ENCODE data around the gene CD96. TPM values are rescaled to one million over a fixed set of nuclear protein-coding genes. Genes with fewer than 3 reads are reported as not detected.

Gene CD96
- total and polyA plus RNA-seq, 2 donors, result 2.1 to 7.6 TPM

GRCh38 chr3:111571907-111572460, 30.0 kb downstream of the CD96 start:
- Histone ChIP-seq H3K4me1 (ENCODE audit: insufficient read depth) (no peaks in the 10 kb centered on the region), H3K27ac (ENCODE audit: low read depth) (no peak overlapping the region), H3K36me3 (ENCODE audit: insufficient read depth) (no peaks in the 10 kb centered on the region), H3K4me3 (ENCODE audit: low read depth, low read length) (no peak overlapping the region)
- no peak for DNase-seq (ENCODE audit: extremely low spot score)
- WGBS, result 95% methylated on average over 6 of the region's 6 CpGs

GRCh38 chr3:111577113-111577512, 35.1 kb downstream of the CD96 start:
- Histone ChIP-seq H3K4me1 (ENCODE audit: insufficient read depth) (no peaks in the 10 kb centered on the region), H3K36me3 (ENCODE audit: insufficient read depth) (no peaks in the 10 kb centered on the region), H3K27ac (ENCODE audit: low read depth) (no peak overlapping the region), H3K4me3 (ENCODE audit: low read depth, low read length) (no peak overlapping the region)
- no peak for DNase-seq (ENCODE audit: extremely low spot score)
- WGBS, result 60% methylated on average over 1 of the region's 1 CpG

GRCh38 chr3:111577798-111578685, 36.0 kb downstream of the CD96 start:
- 79% methylated on average over 4 of the region's 4 CpGs for WGBS
- Histone ChIP-seq H3K4me3 (ENCODE audit: low read depth, low read length) (no peak overlapping the region), H3K36me3 (ENCODE audit: insufficient read depth) (no peaks in the 10 kb centered on the region), H3K4me1 (ENCODE audit: insufficient read depth) (no peaks in the 10 kb centered on the region), H3K27ac (ENCODE audit: low read depth) (no peak overlapping the region)
- no peak for DNase-seq (ENCODE audit: extremely low spot score)

- Histone ChIP-seq H3K4me3 (ENCODE audit: low read depth, low read length) (no peak overlapping the region), H3K36me3 (ENCODE audit: insufficient read depth) (no peaks in the 10 kb centered on the region), H3K27ac (ENCODE audit: low read depth) (no peak overlapping the region), H3K4me1 (ENCODE audit: insufficient read depth) (no peaks in the 10 kb centered on the region)
- 96% methylated on average over 4 of the region's 4 CpGs for WGBS
- DNase-seq (ENCODE audit: extremely low spot score), result no peak
These were observed 36.9 kb downstream of the CD96 start for GRCh38 chr3:111578867-111579266.

- Histone ChIP-seq H3K4me1 (ENCODE audit: insufficient read depth) (no peaks in the 10 kb centered on the region), H3K4me3 (ENCODE audit: low read depth, low read length) (no peak overlapping the region), H3K27ac (ENCODE audit: low read depth) (no peak overlapping the region), H3K36me3 (ENCODE audit: insufficient read depth) (no peaks in the 10 kb centered on the region)
- no peak for DNase-seq (ENCODE audit: extremely low spot score)
- 96% methylated on average over 5 of the region's 5 CpGs for WGBS
These were observed 37.5 kb downstream of the CD96 start for GRCh38 chr3:111579495-111579894.

GRCh38 chr3:111581403-111582119, 39.6 kb downstream of the CD96 start:
- no peak overlapping the region for H3K27ac ChIP-seq (ENCODE audit: low read depth)
- no peaks in the 10 kb centered on the region for H3K4me1 ChIP-seq (ENCODE audit: insufficient read depth)
- no peak for DNase-seq (ENCODE audit: extremely low spot score)
- WGBS, result 84% methylated on average over 2 of the region's 2 CpGs
- H3K36me3 ChIP-seq (ENCODE audit: insufficient read depth), result no peaks in the 10 kb centered on the region
- H3K4me3 ChIP-seq (ENCODE audit: low read depth, low read length), result no peak overlapping the region

- H3K36me3 ChIP-seq (ENCODE audit: insufficient read depth), result no peaks in the 10 kb centered on the region
- no peak for DNase-seq (ENCODE audit: extremely low spot score)
- H3K4me1 ChIP-seq (ENCODE audit: insufficient read depth), result no peaks in the 10 kb centered on the region
- H3K4me3 ChIP-seq (ENCODE audit: low read depth, low read length), result no peak overlapping the region
- H3K27ac ChIP-seq (ENCODE audit: low read depth), result no peak overlapping the region
- WGBS, result 19% methylated on average over 1 of the region's 1 CpG
These were observed 40.1 kb downstream of the CD96 start for GRCh38 chr3:111582120-111582474.

GRCh38 chr3:111584744-111585143, 42.7 kb downstream of the CD96 start:
- Histone ChIP-seq H3K4me1 (ENCODE audit: insufficient read depth) (no peaks in the 10 kb centered on the region), H3K4me3 (ENCODE audit: low read depth, low read length) (no peak overlapping the region), H3K36me3 (ENCODE audit: insufficient read depth) (no peaks in the 10 kb centered on the region), H3K27ac (ENCODE audit: low read depth) (no peak overlapping the region)
- 91% methylated on average over 1 of the region's 1 CpG for WGBS
- DNase-seq (ENCODE audit: extremely low spot score), result no peak

GRCh38 chr3:111585217-111585616, 43.2 kb downstream of the CD96 start:
- DNase-seq (ENCODE audit: extremely low spot score), result no peak
- Histone ChIP-seq H3K27ac (ENCODE audit: low read depth) (no peak overlapping the region), H3K36me3 (ENCODE audit: insufficient read depth) (no peaks in the 10 kb centered on the region), H3K4me3 (ENCODE audit: low read depth, low read length) (no peak overlapping the region), H3K4me1 (ENCODE audit: insufficient read depth) (no peaks in the 10 kb centered on the region)
- WGBS, result 66% methylated on average over 1 of the region's 1 CpG

GRCh38 chr3:111588527-111588926, 46.5 kb downstream of the CD96 start:
- H3K36me3 ChIP-seq (ENCODE audit: insufficient read depth), result no peaks in the 10 kb centered on the region
- DNase-seq (ENCODE audit: extremely low spot score), result no peak
- H3K27ac ChIP-seq (ENCODE audit: low read depth), result no peak overlapping the region
- H3K4me3 ChIP-seq (ENCODE audit: low read depth, low read length), result no peak overlapping the region
- no peaks in the 10 kb centered on the region for H3K4me1 ChIP-seq (ENCODE audit: insufficient read depth)

- Histone ChIP-seq H3K36me3 (ENCODE audit: insufficient read depth) (no peaks in the 10 kb centered on the region), H3K27ac (ENCODE audit: low read depth) (no peak overlapping the region), H3K4me1 (ENCODE audit: insufficient read depth) (no peaks in the 10 kb centered on the region), H3K4me3 (ENCODE audit: low read depth, low read length) (no peak overlapping the region)
- no peak for DNase-seq (ENCODE audit: extremely low spot score)
- 71% methylated on average over 2 of the region's 2 CpGs for WGBS
These were observed 47.5 kb downstream of the CD96 start for GRCh38 chr3:111589303-111590142.

GRCh38 chr3:111590143-111590491, 48.1 kb downstream of the CD96 start:
- WGBS, result 97% methylated on average over 1 of the region's 1 CpG
- no peak for DNase-seq (ENCODE audit: extremely low spot score)
- no peak overlapping the region for H3K27ac ChIP-seq (ENCODE audit: low read depth)
- no peaks in the 10 kb centered on the region for H3K4me1 ChIP-seq (ENCODE audit: insufficient read depth)
- H3K4me3 ChIP-seq (ENCODE audit: low read depth, low read length), result no peak overlapping the region
- H3K36me3 ChIP-seq (ENCODE audit: insufficient read depth), result no peaks in the 10 kb centered on the region

- Histone ChIP-seq H3K36me3 (ENCODE audit: insufficient read depth) (no peaks in the 10 kb centered on the region), H3K4me3 (ENCODE audit: low read depth, low read length) (no peak overlapping the region), H3K27ac (ENCODE audit: low read depth) (no peak overlapping the region), H3K4me1 (ENCODE audit: insufficient read depth) (no peaks in the 10 kb centered on the region)
- 88% methylated on average over 3 of the region's 3 CpGs for WGBS
- no peak for DNase-seq (ENCODE audit: extremely low spot score)
These were observed 49.6 kb downstream of the CD96 start for GRCh38 chr3:111591555-111591954.
